PC-9 (cell line): ENCODE data around the gene DUSP10. TPM values are rescaled to one million over a fixed set of nuclear protein-coding genes. Genes with fewer than 3 reads are reported as not detected.
A peak's percentile ranks its signal among the peaks of the same experiment; 100 is the strongest.

ENCODE experiments used
- BruUV-seq: library from RNA; stranded (reverse); fragments of 400-500 nt; replicated peaks from 2 replicates; lab custom pipeline; 2021; lab: Mats Ljungman, UMichigan
- CTCF ChIA-PET: fragments of 300-600 bp; sonication (Branson Sonifier 250); formaldehyde crosslinking; loops from one replicate; lab custom pipeline; 2022; ENCODE audit warnings: antibody characterized with exemption; lab: Charles Lee
- POLR2A ChIA-PET: fragments of 300-600 bp; sonication (Branson Sonifier 250); formaldehyde crosslinking; loops from one replicate; lab custom pipeline; 2022; ENCODE audit warnings: antibody characterized with exemption; ENCODE audit not compliant: unreplicated experiment; lab: Charles Lee
- DNase-seq, 2 experiments: peaks; one replicate each; pipeline versions ENCODE4 v3.0.0 to v3.0.0-alpha.2; 2015 to 2022; ENCODE audit warnings: mixed read lengths in 1 of 2
- H2AFZ ChIP-seq: fragments of 200-600 bp; sonication (generic); 2 replicates; pipeline ENCODE4 v1.8.1; 2017; ENCODE audit warnings: antibody characterized with exemption
- H3F3A ChIP-seq: fragments of 200-600 bp; sonication (generic); 2 replicates; pipeline ENCODE4 v1.8.1; 2017; ENCODE audit warnings: antibody characterized with exemption, mild to moderate bottlenecking, low read depth; ENCODE audit not compliant: insufficient read depth
- H3K27ac ChIP-seq: fragments of 200-600 bp; sonication (generic); 2 replicates; pipeline ENCODE4 v1.6.1; 2016; ENCODE audit warnings: mixed run types
- H3K27me3 ChIP-seq: fragments of 200-600 bp; sonication (generic); 2 replicates; pipeline ENCODE4 v1.6.1; 2016; ENCODE audit warnings: low read depth, mixed run types; ENCODE audit not compliant: insufficient read depth
- H3K36me3 ChIP-seq: fragments of 200-600 bp; sonication (generic); 2 replicates; pipeline ENCODE4 v1.6.1; 2016; ENCODE audit warnings: low read depth, mixed run types
- H3K4me1 ChIP-seq: fragments of 200-600 bp; sonication (generic); replicated peaks from 2 replicates; pipeline ENCODE4 v1.6.1; 2016; ENCODE audit warnings: mixed run types; ENCODE audit not compliant: insufficient read depth
- H3K4me2 ChIP-seq: fragments of 200-600 bp; sonication (generic); 2 replicates; pipeline ENCODE4 v1.6.1; 2017; ENCODE audit warnings: mixed run types
- H3K4me3 ChIP-seq: fragments of 200-600 bp; sonication (generic); 2 replicates; pipeline ENCODE4 v1.6.1; 2016; ENCODE audit warnings: mixed run types
- H3K79me2 ChIP-seq: fragments of 200-600 bp; sonication (generic); 2 replicates; pipeline ENCODE4 v1.6.1; 2017; ENCODE audit warnings: low read depth, mixed run types
- H3K9me2 ChIP-seq: fragments of 200-600 bp; sonication (generic); 2 replicates; pipeline ENCODE4 v1.8.1; 2017; ENCODE audit warnings: mild to moderate bottlenecking; ENCODE audit not compliant: insufficient read depth
- H3K9me3 ChIP-seq: fragments of 200-600 bp; sonication (generic); 2 replicates; pipeline ENCODE4 v1.8.1; 2016; ENCODE audit warnings: low read depth; ENCODE audit not compliant: insufficient read depth
- H4K20me1 ChIP-seq: fragments of 200-600 bp; sonication (generic); 2 replicates; pipeline ENCODE4 v1.8.1; 2017; ENCODE audit not compliant: insufficient read depth
- EZH2 ChIP-seq: fragments of 200-600 bp; sonication (generic); IDR thresholded peaks from 2 replicates; pipeline ENCODE4 v1.8.0; 2017; ENCODE audit warnings: antibody characterized with exemption, low read depth
- intact Hi-C: fragments of 100-400 bp; cut with micrococcal nuclease; formaldehyde crosslinking; loops from one replicate; pipeline ENCODE4 v1.10.0; 2022; ENCODE audit not compliant: unreplicated experiment
- total RNA-seq: library from RNA; stranded (reverse); gene quantifications from 2 replicates; pipeline ENCODE4 v1.2.3, GENCODE V29; 2021
- TF ChIP-seq, protein P1 (sequence below): fragments of 200-600 bp; sonication (generic); conservative IDR thresholded peaks from 2 replicates; pipeline ENCODE4 v1.6.1; 2017; ENCODE audit warnings: mixed run types, antibody characterized with exemption, mild to moderate bottlenecking, moderate library complexity

Gene DUSP10
- total RNA-seq, 1 experiment from 2014 or later: 7.0 TPM

DNA sequence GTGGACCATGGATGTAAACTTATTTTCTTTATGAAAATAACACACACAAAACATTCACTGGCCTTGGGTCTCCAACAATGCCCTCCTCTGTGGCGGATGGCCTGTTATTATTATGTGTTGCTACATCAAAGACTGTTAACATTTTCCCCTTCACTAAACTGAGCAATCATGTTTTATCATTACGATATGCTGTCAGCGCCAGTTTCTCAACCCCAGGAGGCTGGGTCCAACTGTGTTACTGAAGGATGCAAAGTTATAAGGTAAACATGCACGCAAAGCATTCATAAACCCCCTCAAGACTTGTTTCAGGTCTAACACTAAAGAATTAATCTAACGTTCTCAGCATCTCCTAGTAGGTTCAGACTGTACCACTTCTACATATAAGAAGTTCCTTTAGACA is 6.0 kb upstream of the DUSP10 start:
- intact Hi-C loops: no loop called here
- POLR2A ChIA-PET: no interaction called here
- DNase-seq: no peak
- H3K27ac ChIP-seq: no peak overlapping the region
- no peaks in the 10 kb centered on the region for H3K79me2 ChIP-seq
- peaks cover 17% of the 10 kb centered on the region for H3K4me1 ChIP-seq
- H2AFZ ChIP-seq: no peak overlapping the region
- no peak overlapping the region for H3K4me3 ChIP-seq
- CTCF ChIA-PET: no interaction called here
- no peak for TF ChIP-seq EZH2
- TF ChIP-seq, protein P1, sequence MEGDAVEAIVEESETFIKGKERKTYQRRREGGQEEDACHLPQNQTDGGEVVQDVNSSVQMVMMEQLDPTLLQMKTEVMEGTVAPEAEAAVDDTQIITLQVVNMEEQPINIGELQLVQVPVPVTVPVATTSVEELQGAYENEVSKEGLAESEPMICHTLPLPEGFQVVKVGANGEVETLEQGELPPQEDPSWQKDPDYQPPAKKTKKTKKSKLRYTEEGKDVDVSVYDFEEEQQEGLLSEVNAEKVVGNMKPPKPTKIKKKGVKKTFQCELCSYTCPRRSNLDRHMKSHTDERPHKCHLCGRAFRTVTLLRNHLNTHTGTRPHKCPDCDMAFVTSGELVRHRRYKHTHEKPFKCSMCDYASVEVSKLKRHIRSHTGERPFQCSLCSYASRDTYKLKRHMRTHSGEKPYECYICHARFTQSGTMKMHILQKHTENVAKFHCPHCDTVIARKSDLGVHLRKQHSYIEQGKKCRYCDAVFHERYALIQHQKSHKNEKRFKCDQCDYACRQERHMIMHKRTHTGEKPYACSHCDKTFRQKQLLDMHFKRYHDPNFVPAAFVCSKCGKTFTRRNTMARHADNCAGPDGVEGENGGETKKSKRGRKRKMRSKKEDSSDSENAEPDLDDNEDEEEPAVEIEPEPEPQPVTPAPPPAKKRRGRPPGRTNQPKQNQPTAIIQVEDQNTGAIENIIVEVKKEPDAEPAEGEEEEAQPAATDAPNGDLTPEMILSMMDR: no peak
- no peaks in the 10 kb centered on the region for H3F3A ChIP-seq
- no peaks in the 10 kb centered on the region; the same call in 1 of the 2 replicates for H3K9me3 ChIP-seq
- H3K27me3 ChIP-seq: no peaks in the 10 kb centered on the region
- H3K4me2 ChIP-seq: no peak overlapping the region
- no TSS peak for BruUV-seq
- no peaks in the 10 kb centered on the region for H3K9me2 ChIP-seq
- no peaks in the 10 kb centered on the region for H3K36me3 ChIP-seq
- no peaks in the 10 kb centered on the region for H4K20me1 ChIP-seq

DNA sequence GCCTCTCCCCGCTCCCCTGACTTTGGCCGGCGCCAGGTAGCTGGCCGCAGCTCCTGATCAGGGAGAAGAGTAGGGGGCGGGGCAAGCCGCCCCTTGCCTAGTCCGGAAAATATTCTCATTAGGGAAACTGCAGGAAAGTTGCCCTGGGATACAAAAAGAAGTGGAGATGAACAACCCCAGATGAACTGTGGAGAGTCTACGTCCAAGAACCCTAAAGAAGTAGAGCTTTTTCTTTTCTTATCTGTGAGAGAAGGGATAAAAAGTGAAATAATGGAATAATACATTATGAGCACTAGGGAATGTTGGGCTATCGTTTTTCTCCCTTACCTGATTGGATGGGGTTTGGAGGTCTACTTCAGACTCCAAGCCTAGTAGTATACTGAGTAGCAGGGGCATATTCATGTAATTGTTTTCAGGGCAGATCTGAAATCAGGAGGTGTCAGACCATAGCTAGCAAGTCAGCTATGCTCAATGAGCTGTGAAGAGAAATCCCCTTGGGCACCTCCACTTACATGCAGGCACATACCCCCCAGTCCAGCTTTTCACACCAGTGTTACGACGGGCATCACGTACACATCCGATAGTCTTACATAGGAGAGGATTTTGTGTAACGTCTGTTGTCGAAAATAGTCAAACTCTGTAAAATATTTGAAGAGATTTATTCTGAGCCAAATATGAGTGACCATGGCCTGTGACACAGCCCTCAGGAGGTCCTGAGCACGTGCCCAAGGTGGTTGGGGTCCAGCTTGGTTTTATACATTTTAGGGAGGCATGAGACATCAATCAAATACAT is 1.7 kb upstream of the DUSP10 start:
- peaks cover 13% of the 10 kb centered on the region; the same call in 1 of the 2 replicates for H3F3A ChIP-seq
- peak overlapping the region; percentile 89 for H2AFZ ChIP-seq
- H3K9me2 ChIP-seq: no peaks in the 10 kb centered on the region
- no peak for TF ChIP-seq EZH2
- TF ChIP-seq, protein P1: no peak
- peaks cover 7% of the 10 kb centered on the region for H3K36me3 ChIP-seq
- H4K20me1 ChIP-seq: no peaks in the 10 kb centered on the region
- H3K4me2 ChIP-seq: peak overlapping the region; percentile 79
- intact Hi-C loops: loop anchor here (1.0 to 2.0 kb wide), 4 partner anchors 265 to 428 kb away; no protein-coding TSS in a partner anchor
- CTCF ChIA-PET: interaction anchor here (0.7 to 1.0 kb wide), 3 partner anchors 59 to 99 kb away, joined by 6 to 18 read pairs (median 15); no protein-coding TSS in a partner anchor
- H3K27me3 ChIP-seq: no peaks in the 10 kb centered on the region
- peak in 1 of 2 experiments; percentile 68 for DNase-seq
- H3K4me1 ChIP-seq: peaks cover 26% of the 10 kb centered on the region
- BruUV-seq: TSS peak; percentile 76
- no peaks in the 10 kb centered on the region; the same call in 1 of the 2 replicates for H3K9me3 ChIP-seq
- peak overlapping the region; percentile 72 for H3K4me3 ChIP-seq
- H3K27ac ChIP-seq: peak overlapping the region; percentile 88
- H3K79me2 ChIP-seq: peaks cover 29% of the 10 kb centered on the region
- POLR2A ChIA-PET: interaction anchor here (0.5 to 0.9 kb wide), 14 partner anchors 25 to 588 kb away, joined by 3 to 21 read pairs (median 8); no protein-coding TSS in a partner anchor

DNA sequence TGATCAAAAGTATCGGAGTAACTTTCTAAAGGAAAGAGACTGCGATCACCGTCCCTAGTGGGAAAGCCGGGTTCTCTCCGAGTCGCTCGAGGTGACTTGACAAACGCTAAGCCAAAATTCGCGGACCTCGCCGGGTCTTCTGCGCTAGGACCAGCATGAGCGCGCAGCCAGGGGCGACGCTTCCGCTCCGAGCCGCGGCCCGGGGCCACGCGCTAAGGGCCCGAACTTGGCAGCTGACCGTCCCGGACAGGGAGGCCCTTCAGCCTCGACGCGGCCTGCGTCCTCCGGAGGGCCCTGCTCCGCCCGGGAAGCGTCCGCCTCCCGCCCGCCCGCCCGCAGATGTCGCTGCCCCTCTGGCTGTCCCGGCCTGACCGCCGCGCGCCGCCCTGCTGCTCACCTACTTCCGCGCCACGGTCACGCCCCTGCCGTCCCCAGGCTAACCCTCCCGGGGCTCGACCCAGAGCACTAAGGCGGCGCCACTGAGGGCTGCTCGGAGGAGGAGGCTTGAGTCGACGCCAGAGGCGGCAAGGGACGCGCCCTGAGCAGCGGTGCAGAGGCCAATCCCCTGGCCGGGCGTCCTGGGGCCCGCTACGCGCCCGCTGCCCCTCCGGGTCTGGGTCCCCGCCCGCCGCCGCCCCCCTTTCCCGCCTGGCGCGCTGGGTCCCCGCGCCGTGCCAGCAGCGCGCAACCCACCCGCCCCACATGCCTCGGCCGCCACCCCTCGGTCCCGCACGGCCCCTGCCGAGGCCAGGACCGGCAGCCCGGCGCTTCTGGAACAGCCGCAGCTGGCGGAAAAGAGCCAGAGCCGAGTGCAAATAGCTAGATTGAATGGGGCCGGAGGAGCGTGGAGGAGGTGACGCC is 896 bp upstream of the DUSP10 start:
- Histone ChIP-seq H3K9me2 (no peaks in the 10 kb centered on the region), H4K20me1 (no peaks in the 10 kb centered on the region), H3K36me3 (peaks cover 15% of the 10 kb centered on the region), H3K4me3 (peak overlapping the region; percentile 72), H2AFZ (peak overlapping the region; percentile 89), H3K9me3 (no peaks in the 10 kb centered on the region), H3K4me2 (peak overlapping the region; percentile 79), H3K27ac (peak overlapping the region; percentile 88), H3K4me1 (peaks cover 26% of the 10 kb centered on the region), H3F3A (peaks cover 13% of the 10 kb centered on the region; the same call in 1 of the 2 replicates), H3K27me3 (no peaks in the 10 kb centered on the region), H3K79me2 (peaks cover 37% of the 10 kb centered on the region)
- intact Hi-C loops: loop anchor here (1.0 to 2.0 kb wide), 12 partner anchors 68 to 868 kb away; no protein-coding TSS in a partner anchor
- peak; percentile 71 to 88 for DNase-seq
- BruUV-seq: no TSS peak
- TF ChIP-seq, protein P1: peak; percentile 48; the same call in 1 of the 2 replicates
- TF ChIP-seq EZH2: no peak
- POLR2A ChIA-PET: interaction anchor here (0.5 to 0.9 kb wide), 18 partner anchors 16 to 847 kb away, joined by 3 to 21 read pairs (median 4); partner anchors contain the start of gene TAF1A
- CTCF ChIA-PET: interaction anchor here (0.5 to 1.0 kb wide), 6 partner anchors 60 to 713 kb away, joined by 3 to 18 read pairs (median 6); no protein-coding TSS in a partner anchor
